GM12864 (cell line): ENCODE results near the gene PSMD1.
"Not testable (repeated sequence)": the region's sequence is repeated elsewhere in the genome, so short reads cannot be mapped to it uniquely, and the experiment has no call there.

Experiments
- DNase-seq: peaks from one replicate; pipeline ENCODE4 v3.0.0-alpha.2; 2011; ENCODE audit warnings: low read depth
- H3K4me3 ChIP-seq: 2 replicates; pipeline ENCODE4 v1.5.1; 2011; ENCODE audit warnings: mild to moderate bottlenecking, low read depth, low read length, control low read depth
- TF ChIP-seq, protein P1 (sequence below): IDR thresholded peaks from 2 replicates; pipeline ENCODE4 v1.5.1; 2011; ENCODE audit warnings: low read depth, mild to moderate bottlenecking, moderate library complexity, low read length, control low read depth, inconsistent platforms; ENCODE audit errors: missing control alignments

Gene PSMD1

DNA sequence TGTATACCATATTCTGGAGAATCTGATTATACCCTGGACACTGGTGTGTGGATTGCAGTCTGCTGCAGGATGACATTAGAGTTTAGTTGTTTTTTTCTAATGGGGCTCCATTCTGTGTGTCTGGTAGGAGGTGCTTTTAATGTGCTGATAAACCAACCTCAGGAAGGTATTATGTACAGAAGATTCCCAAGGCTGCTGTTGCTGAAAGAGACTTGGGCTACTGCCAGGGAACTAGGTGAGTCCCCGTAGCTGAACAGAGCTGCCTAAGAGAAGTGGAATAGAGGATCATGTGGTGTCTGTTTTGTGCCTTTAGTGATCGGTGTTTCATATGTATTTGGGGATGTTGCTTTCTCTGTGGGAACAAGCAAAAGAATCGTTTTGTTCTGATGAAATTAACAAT, 44.2 kb upstream of the PSMD1 start:
- DNase-seq: no peak
- TF ChIP-seq, protein P1, sequence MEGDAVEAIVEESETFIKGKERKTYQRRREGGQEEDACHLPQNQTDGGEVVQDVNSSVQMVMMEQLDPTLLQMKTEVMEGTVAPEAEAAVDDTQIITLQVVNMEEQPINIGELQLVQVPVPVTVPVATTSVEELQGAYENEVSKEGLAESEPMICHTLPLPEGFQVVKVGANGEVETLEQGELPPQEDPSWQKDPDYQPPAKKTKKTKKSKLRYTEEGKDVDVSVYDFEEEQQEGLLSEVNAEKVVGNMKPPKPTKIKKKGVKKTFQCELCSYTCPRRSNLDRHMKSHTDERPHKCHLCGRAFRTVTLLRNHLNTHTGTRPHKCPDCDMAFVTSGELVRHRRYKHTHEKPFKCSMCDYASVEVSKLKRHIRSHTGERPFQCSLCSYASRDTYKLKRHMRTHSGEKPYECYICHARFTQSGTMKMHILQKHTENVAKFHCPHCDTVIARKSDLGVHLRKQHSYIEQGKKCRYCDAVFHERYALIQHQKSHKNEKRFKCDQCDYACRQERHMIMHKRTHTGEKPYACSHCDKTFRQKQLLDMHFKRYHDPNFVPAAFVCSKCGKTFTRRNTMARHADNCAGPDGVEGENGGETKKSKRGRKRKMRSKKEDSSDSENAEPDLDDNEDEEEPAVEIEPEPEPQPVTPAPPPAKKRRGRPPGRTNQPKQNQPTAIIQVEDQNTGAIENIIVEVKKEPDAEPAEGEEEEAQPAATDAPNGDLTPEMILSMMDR: no peak
- H3K4me3 ChIP-seq: no peak overlapping the region

DNA sequence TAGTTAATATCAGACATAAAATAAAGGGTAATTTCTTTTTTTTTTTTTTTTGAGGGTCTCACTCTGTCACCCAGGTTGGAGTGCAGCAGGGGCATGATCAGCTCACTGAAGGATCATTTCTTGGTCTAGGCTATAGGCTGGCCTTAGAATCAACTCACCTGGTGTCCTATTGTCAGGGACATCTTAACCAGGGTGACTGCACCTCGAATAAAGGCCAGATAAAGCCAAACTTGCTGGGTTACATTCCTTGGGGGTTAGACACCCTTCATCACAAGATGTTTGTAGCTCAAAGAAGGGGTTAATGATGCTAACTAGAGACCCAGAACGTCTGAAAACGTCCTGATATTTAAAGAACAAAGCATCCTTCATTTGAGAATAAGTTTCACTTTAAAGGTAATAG, 42.8 kb upstream of the PSMD1 start:
- H3K4me3 ChIP-seq: no peak overlapping the region
- TF ChIP-seq, protein P1: no peak
- no peak for DNase-seq

DNA sequence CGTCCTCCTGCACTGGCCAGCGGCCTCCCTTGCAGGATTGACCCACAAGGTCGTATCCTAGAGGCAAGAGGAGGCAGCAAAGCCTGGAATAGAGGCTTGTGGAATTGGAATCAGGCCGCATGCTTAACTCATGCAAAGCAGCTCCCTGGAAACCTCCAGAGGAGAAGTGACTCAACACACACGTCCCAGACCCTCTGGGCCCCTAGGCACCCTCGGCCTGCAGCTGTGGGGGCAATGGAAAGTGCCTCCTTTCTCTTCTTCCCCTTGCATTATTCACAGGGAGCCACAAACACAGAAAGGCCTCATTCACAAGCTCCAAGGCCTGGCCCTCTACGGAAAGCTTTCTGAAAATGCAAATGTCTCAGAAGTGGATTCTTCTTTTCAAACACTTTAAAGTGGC, 41.2 kb upstream of the PSMD1 start:
- no peak overlapping the region for H3K4me3 ChIP-seq
- TF ChIP-seq, protein P1: no peak
- no peak for DNase-seq

DNA sequence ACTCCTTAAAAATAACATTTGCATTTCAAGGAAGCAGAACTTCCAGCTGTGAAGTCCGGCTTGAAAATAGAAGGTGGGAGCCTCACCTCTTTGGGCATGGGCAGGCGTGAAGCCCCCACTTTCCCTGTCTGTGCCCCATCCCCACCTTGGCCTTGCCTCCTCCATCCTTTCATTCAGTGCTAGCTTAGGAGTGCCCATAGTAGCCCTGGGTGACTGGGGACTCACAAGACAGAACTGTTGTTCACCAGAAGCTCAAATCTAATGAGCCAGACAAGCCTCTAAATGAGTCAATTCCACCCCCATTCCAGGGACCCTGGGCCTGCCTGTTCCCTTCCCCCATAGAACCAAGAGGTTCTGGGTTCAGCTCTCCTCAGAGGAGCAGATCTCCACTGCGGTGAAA, 40.7 kb upstream of the PSMD1 start:
- TF ChIP-seq, protein P1: no peak
- H3K4me3 ChIP-seq: no peak overlapping the region
- DNase-seq: no peak

DNA sequence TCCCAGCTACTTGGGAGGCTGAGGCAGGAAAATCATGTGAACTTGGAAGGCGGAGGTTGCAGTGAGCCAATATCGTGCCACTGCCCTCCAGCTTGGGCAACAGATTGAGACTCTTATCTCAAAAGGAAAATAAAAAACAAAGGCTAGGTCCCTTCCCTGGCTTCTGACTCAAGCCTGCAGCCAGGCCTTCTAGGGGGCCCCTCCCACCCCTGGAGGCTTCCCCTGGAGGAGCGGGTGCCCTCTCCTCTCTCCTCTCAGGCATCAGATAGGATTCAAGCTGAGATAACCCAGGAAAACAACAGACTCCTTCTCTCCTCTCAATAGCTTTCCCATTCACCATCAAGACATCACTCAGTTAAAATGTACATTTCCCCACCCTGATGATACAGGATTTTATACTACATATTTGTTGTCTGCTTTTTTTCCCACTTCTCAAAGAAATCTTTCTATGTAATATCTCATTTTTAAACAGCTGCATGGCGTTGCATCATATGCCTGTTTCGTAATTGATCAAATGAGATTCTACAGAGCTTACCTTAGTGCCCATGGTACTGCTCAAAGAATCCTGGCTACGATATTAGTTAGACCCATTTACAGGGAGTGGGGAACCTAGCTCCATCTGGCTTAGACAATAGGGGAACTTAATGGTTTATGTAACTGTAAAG, 40.0 kb upstream of the PSMD1 start:
- TF ChIP-seq, protein P1: no peak
- no peak overlapping the region for H3K4me3 ChIP-seq
- DNase-seq: no peak

DNA sequence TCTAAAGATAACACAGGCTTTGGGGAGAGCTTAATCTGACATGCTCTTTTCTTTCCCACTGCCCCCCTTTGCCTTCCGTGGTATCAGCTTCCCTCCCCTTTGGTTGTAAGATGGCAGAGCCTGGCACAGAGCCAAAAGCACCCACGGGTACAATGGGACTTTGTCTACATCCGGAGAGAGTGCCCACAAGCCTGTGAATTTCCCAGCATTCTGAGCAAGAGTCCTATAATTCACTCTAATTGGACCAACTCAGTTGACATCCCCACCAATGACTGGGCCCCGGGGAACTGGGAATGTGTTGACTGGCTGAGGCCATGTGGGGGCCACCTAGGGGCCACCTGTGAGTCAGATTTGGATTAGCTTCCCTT, 39.5 kb upstream of the PSMD1 start:
- TF ChIP-seq, protein P1: no peak
- no peak for DNase-seq
- no peak overlapping the region for H3K4me3 ChIP-seq

DNA sequence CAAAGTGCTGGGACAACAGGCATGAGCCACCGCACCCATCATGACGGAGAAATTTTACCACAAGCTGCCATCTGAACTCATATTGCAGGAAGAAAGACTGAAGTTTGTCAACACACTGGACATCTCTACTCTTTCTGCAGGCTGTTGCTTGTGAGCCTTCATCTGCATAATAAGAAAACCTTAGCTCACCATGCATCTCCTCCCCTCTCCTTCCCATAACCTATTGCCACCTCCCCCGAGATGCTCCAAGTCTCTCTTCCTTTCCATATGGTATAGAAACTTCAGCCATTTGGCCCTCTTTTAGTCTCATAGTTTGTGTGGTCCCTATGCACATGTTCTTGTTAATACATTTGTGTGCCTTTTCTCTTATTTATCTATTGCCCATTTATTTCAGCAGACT, 38.5 kb upstream of the PSMD1 start:
- DNase-seq: no peak
- H3K4me3 ChIP-seq: no peak overlapping the region
- TF ChIP-seq, protein P1: no peak

DNA sequence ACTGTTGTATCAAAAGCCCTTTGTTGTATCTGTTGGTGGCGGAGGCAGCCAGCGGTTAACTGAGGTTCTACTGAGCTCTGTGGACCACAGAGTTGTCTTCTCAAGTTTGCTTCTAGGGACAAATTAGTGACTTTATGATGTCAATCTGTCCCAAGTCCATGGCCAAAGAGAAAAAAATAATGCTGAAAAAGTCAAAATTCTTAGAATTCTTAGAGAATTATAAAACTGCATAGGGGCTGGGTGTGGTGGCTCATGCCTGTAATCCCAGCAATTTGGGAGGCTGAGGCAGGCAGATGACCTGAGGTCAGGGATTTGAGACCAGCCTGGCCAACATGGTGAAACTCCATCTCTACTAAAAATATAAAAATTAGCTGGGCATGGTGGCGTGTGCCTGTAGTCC, 31.6 kb upstream of the PSMD1 start:
- H3K4me3 ChIP-seq, DNase-seq: not testable (repeated sequence)
